NB4 (cell line): ENCODE measurements around the gene PARD3.

Experiments
- POLR2A ChIP-seq: IDR thresholded peaks from 2 replicates; pipeline ENCODE4 v1.6.1; 2011; ENCODE audit warnings: mild to moderate bottlenecking; ENCODE audit not compliant: insufficient read length; ENCODE audit errors: extremely low read depth
- TF ChIP-seq, protein P1 (sequence below): IDR thresholded peaks from one replicate; pipeline ENCODE4 v1.5.1; 2012; ENCODE audit warnings: low read depth, low read length

DNA sequence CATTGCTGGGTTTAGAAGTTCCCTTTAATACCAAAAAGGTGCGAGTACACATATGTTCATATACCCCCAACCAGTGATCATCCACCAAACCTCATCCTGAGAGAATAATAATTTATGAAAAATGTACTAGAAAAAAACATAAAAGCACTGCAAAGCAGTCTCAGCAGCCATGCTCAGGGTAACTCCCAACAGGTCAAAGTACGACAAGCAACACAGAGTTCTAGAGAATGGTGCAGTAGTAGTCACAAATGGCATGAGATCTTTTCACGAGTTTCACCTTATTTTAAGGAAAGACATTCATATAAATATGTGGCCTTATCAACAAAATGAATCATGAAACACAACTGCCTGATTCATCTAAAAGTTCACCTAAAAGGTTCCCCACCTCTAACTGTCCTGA, 338.5 kb downstream of the PARD3 start:
- TF ChIP-seq, protein P1, sequence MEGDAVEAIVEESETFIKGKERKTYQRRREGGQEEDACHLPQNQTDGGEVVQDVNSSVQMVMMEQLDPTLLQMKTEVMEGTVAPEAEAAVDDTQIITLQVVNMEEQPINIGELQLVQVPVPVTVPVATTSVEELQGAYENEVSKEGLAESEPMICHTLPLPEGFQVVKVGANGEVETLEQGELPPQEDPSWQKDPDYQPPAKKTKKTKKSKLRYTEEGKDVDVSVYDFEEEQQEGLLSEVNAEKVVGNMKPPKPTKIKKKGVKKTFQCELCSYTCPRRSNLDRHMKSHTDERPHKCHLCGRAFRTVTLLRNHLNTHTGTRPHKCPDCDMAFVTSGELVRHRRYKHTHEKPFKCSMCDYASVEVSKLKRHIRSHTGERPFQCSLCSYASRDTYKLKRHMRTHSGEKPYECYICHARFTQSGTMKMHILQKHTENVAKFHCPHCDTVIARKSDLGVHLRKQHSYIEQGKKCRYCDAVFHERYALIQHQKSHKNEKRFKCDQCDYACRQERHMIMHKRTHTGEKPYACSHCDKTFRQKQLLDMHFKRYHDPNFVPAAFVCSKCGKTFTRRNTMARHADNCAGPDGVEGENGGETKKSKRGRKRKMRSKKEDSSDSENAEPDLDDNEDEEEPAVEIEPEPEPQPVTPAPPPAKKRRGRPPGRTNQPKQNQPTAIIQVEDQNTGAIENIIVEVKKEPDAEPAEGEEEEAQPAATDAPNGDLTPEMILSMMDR, result no peak
- no peak for TF ChIP-seq POLR2A
